NCI-H446 treated with DMSO at 0.1 percent for 48 hours (cell line): Measurements from ENCODE around the gene POC1B.
A peak's percentile ranks its signal among the peaks of the same experiment; 100 is the strongest.
"Not testable (repeated sequence)": the region's sequence is repeated elsewhere in the genome, so short reads cannot be mapped to it uniquely, and the experiment has no call there.

ENCODE experiments used
- DNase-seq: peaks from one replicate; lab custom pipeline; 2025; lab: John Stamatoyannopoulos, UW

Gene POC1B

GRCh38 chr12:89464974-89465592 lies 60.8 kb downstream of the POC1B start:
- no peak for DNase-seq

GRCh38 chr12:89461649-89462612 lies 63.9 kb downstream of the POC1B start:
- peak; percentile 62 for DNase-seq

- no peak for DNase-seq
These were observed 64.7 kb downstream of the POC1B start for GRCh38 chr12:89461190-89461589.

DNA sequence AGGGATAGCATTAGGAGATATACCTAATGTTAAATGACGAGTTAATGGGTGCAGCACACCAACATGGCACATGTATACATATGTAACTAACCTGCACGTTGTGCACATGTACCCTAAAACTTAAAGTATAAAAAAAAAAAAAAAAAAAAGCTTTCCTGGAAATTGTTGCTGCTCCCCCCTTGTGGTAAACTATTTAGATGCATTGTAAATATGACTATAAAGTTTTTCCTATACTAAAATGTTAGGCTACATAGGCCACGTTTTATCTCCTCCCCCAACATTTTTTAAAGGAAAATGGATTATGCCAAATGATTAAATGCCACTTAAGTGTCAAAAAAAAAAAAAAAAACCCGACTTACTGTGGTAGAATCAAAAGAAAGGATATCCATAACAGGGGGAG lies 66.6 kb downstream of the POC1B start:
- not testable (repeated sequence) for DNase-seq

DNA sequence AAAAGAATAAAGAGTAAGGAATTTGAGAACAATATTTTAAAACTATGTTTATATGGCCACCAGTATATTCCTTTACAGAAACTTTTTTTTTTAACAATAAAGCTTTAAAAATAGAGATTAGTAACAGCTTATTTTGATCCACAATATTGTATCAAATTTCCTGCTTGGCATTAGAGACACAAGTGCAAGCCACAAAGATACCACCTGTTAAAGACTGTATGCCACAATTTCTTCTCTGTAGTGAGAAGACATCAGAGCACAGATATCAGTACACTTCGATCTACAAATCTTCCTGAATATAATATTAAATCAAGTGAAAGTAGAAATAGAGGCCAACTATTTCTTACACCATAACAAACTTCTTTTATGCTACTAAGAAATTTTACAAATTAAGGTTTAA lies 69.3 kb downstream of the POC1B start:
- no peak for DNase-seq

DNA sequence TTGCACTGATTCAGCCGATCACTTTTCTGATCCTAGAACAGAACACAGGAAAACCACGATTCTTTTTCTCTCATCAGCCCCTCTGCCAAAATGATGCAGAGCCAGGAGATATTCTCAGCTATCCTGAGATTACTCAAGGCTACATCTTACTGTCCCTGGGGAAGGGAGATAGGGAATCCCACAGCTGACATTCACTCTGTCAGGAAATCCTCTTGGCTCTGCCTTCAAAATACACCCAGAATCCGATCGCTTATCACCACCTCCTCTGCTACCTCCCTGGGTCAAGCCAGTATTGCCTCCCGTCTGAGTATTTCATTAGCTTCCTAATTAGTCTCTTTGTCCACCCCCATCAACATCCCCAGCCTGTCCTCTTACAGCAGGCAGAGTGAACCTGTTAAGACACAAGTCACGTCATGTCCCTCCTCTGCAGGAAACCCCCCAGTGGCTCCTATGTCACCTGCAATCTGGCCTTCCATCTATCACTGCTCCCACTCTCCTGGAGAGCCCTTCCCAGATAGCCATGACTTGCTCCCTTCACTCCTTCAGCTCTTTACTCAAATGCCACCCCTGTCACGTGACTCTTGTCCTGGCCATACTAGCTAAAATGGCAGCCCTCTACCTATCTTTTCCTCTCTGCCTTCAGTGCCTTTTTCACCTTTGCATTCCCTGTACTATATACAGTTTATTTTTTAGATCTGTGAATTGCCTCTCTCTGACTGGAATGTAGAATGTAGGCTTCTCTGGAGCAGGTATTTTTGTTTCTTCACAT lies 71.6 kb downstream of the POC1B start:
- no peak for DNase-seq

GRCh38 chr12:89453121-89453978 lies 72.5 kb downstream of the POC1B start:
- DNase-seq = no peak

GRCh38 chr12:89451841-89452251 lies 74.0 kb downstream of the POC1B start:
- no peak for DNase-seq

GRCh38 chr12:89450907-89451306 lies 74.9 kb downstream of the POC1B start:
- DNase-seq = no peak

GRCh38 chr12:89448951-89449371 lies 76.9 kb downstream of the POC1B start:
- DNase-seq = no peak

GRCh38 chr12:89448526-89448925 lies 77.3 kb downstream of the POC1B start:
- peak; percentile 64 for DNase-seq

GRCh38 chr12:89439941-89440340 lies 85.9 kb downstream of the POC1B start:
- DNase-seq = no peak

DNA sequence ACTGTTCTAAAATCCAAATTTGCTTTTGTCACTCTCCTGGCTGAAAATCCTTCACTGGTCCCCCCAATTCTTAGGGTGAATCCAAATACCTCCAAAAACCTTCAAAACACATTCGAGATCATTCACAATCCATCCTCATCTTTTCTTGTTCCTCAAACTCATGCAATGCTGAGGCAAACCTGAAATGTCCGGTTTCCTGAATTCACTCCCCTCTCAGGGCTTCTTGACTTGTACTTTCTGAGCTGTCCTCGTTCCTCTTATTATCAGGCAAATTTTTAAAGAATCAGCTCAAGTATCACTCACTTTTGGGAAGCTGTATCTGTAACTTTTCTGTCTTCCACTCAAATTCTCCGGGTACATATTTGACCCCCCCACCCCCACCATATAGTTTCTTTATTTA lies 88.6 kb downstream of the POC1B start:
- DNase-seq = no peak

DNA sequence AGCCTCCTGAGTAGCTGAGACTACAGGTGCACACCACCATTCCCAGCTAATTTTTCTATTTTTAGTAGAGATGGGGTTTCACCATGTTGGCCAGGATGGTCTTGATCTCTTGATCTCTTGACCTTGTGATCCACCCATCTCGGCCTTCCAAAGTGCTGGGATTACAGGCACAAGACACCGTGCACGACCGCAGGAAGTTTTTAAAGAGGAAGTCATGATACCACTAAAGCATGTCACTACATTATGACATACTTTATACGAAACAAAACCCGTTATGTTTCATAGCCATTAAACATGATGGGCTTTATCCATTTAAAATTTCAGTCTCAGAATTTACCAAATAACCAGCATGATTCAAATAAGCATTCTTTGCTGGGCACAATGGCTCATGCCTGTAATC lies 89.8 kb downstream of the POC1B start:
- DNase-seq = no peak

DNA sequence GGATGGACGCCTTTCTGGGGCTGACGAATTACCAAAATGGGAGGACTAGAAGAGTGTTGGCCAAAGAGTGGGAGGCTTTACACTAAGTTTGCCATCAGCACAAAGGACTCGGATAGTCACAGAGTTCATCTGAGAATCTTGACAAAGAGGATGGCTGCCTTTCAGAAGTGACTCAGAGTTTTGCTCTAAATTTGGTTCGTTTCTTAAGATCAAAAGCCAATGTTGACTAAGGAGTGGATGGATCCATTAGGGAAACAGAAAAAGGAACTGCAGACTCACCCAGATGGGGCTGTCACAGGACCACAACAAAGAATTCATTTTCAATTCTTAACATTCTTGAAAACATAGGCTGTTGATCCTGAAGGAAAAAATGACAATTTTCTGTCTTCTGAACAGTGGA lies 92.2 kb downstream of the POC1B start:
- DNase-seq = no peak

DNA sequence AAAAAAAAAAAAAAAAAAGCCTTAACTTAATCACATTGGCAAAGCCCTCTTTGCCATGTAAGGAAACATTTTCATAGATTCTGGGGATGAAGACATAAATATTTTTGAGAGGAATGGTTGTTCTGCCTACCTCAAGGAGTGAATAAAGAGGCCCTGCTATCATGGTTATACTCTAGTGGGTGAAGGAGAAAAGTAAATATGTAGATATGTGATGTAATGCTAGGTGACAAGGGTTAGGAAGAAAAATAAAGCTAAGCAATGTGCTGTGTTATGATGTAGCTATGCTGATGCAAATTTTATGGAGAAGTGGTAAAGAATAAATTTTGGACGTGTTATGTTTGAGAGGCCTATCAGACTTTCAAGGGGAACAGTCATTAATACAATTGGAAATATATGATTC lies 93.5 kb downstream of the POC1B start:
- DNase-seq = no peak

DNA sequence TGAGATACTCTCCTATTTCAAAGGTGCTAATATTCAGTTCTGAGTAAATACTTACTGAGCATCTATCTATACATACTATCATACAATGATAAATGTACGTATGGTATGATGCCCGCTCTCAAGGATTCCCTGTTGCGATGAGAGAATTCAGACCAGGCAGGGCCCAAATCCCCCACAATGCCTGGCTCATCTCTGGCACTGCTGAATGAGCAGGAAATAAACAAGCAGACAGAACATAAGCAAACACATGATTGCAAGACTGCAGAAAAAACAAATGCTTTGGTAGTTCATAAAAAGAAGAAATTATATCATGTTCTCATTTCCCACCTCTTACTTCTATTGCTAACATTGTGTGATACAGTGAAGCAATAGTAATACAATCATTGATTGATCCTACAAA lies 96.3 kb downstream of the POC1B start:
- DNase-seq = no peak

- no peak for DNase-seq
These were observed 98.2 kb downstream of the POC1B start for GRCh38 chr12:89427508-89428156.

- no peak for DNase-seq
These were observed 101.0 kb downstream of the POC1B start for GRCh38 chr12:89424846-89425245.

DNA sequence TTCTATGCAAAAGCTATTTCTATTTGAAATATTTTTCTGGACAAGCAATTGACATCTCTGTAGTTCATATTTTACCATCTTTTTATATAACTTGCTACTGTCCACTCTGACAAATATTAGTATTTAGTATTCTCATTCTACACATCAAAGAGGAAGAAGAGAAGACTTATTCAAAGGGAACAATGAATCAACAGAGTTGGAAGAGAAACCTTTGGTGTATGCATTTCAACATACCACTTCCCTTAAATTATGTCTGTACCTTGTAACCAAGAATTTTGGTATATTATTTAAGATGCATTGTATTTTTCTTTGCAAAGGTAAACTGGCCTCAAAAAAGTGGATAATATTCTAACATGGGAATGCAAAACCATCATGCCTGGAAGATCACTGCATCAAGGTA lies 101.5 kb downstream of the POC1B start:
- no peak for DNase-seq
